Activated T-helper 2 cell treated with anti-CD3 and anti-CD28 coated beads, Interferon-gamma antibody, Interleukin-2, Interleukin-4, amounts not matched to agents 10 μg/mL and 5 μg/mL and 100 μg/mL, durations not matched to agents 14 hours and 24 hours and 36 hours (primary cell): ENCODE results near the gene ZNF8. TPM values are rescaled to one million over a fixed set of nuclear protein-coding genes. Genes with fewer than 3 reads are reported as not detected.
"Not testable (repeated sequence)": the region's sequence is repeated elsewhere in the genome, so short reads cannot be mapped to it uniquely, and the experiment has no call there.

Experiments
- DNase-seq: peaks from one replicate; pipeline ENCODE4 v3.0.0; 2021; ENCODE audit warnings: low spot score
- H3K27ac Mint-ChIP-seq: one replicate; pipeline ENCODE4 v1.8.0; 2021; ENCODE audit warnings: mixed read lengths
- H3K27me3 Mint-ChIP-seq: one replicate; pipeline ENCODE4 v1.8.0; 2021; ENCODE audit warnings: low read depth, mixed read lengths
- H3K36me3 Mint-ChIP-seq: one replicate; pipeline ENCODE4 v1.8.0; 2021; ENCODE audit warnings: low read depth, mixed read lengths
- H3K4me1 Mint-ChIP-seq: one replicate; pipeline ENCODE4 v1.8.0; 2021; ENCODE audit warnings: low read depth, mixed read lengths
- H3K4me3 Mint-ChIP-seq: one replicate; pipeline ENCODE4 v1.8.0; 2021; ENCODE audit warnings: low read depth, mild to moderate bottlenecking, moderate library complexity, mixed read lengths
- H3K9me3 Mint-ChIP-seq: one replicate; pipeline ENCODE4 v1.8.0; 2021; ENCODE audit warnings: mixed read lengths
- intact Hi-C: fragments of 100-400 bp; cut with micrococcal nuclease; formaldehyde crosslinking; loops from one replicate; pipeline ENCODE4 v1.15.1; 2023
- total RNA-seq: library from RNA; stranded (reverse); gene quantifications from 2 replicates; pipeline ENCODE4 v1.2.3, GENCODE V29; 2022

ZNF8 gene
- total RNA-seq, 1 donor from 2014 or later: 4.7 TPM

GRCh38 chr19:58348080-58348479 is 69.3 kb downstream of the ZNF8 start:
- H3K9me3 Mint-ChIP-seq, DNase-seq, H3K27me3 Mint-ChIP-seq, H3K27ac Mint-ChIP-seq: not testable (repeated sequence)
- Mint-ChIP-seq H3K36me3 (peaks cover 24% of the 10 kb centered on the region), H3K4me3 (peak overlapping the region; percentile 95), H3K4me1 (peaks cover 15% of the 10 kb centered on the region)
- intact Hi-C loops: loop anchor here (5.0 kb wide), 1 partner anchor 41 kb away; the partner anchor contains the start of gene ERVK3-1

GRCh38 chr19:58349590-58349989 is 70.8 kb downstream of the ZNF8 start:
- intact Hi-C loops: loop anchor here (5.0 kb wide), 1 partner anchor 42 kb away; the partner anchor contains the start of gene ERVK3-1
- H3K27ac Mint-ChIP-seq: no peak overlapping the region
- DNase-seq: no peak
- peaks cover 24% of the 10 kb centered on the region for H3K36me3 Mint-ChIP-seq
- no peaks in the 10 kb centered on the region for H3K9me3 Mint-ChIP-seq
- no peaks in the 10 kb centered on the region for H3K27me3 Mint-ChIP-seq
- H3K4me3 Mint-ChIP-seq: no peak overlapping the region
- peaks cover 15% of the 10 kb centered on the region for H3K4me1 Mint-ChIP-seq

GRCh38 chr19:58350001-58350861 is 71.5 kb downstream of the ZNF8 start:
- no peak for DNase-seq
- Mint-ChIP-seq H3K4me1 (peaks cover 15% of the 10 kb centered on the region), H3K9me3 (no peaks in the 10 kb centered on the region), H3K27ac (no peak overlapping the region), H3K36me3 (peaks cover 24% of the 10 kb centered on the region), H3K4me3 (peak overlapping the region; percentile 21), H3K27me3 (no peaks in the 10 kb centered on the region)
- intact Hi-C loops: no loop called here

- intact Hi-C loops: no loop called here
- no peaks in the 10 kb centered on the region for H3K9me3 Mint-ChIP-seq
- H3K4me1 Mint-ChIP-seq: peaks cover 11% of the 10 kb centered on the region
- H3K36me3 Mint-ChIP-seq: peaks cover 19% of the 10 kb centered on the region
- DNase-seq: no peak
- peak overlapping the region; percentile 21 for H3K4me3 Mint-ChIP-seq
- no peak overlapping the region for H3K27ac Mint-ChIP-seq
- no peaks in the 10 kb centered on the region for H3K27me3 Mint-ChIP-seq
Observed at GRCh38 chr19:58350871-58351557, 72.3 kb downstream of the ZNF8 start.

GRCh38 chr19:58351558-58351878 is 72.8 kb downstream of the ZNF8 start:
- no peak for DNase-seq
- no peaks in the 10 kb centered on the region for H3K9me3 Mint-ChIP-seq
- no peaks in the 10 kb centered on the region for H3K27me3 Mint-ChIP-seq
- peaks cover 19% of the 10 kb centered on the region for H3K36me3 Mint-ChIP-seq
- peaks cover 11% of the 10 kb centered on the region for H3K4me1 Mint-ChIP-seq
- H3K4me3 Mint-ChIP-seq: no peak overlapping the region
- H3K27ac Mint-ChIP-seq: no peak overlapping the region
- intact Hi-C loops: no loop called here

- DNase-seq: no peak
- intact Hi-C loops: no loop called here
- Mint-ChIP-seq H3K4me3 (no peak overlapping the region), H3K27ac (no peak overlapping the region), H3K9me3 (no peaks in the 10 kb centered on the region), H3K36me3 (peaks cover 19% of the 10 kb centered on the region), H3K4me1 (peaks cover 8% of the 10 kb centered on the region), H3K27me3 (no peaks in the 10 kb centered on the region)
Observed at GRCh38 chr19:58351990-58352755, 73.4 kb downstream of the ZNF8 start.

Other genes with a start within 250 kb of the ZNF8 start
- not detected in 2 replicates for gene ZSCAN1, start 244.9 kb upstream of the ZNF8 start, total RNA-seq
- gene ZNF135, start 219.7 kb upstream of the ZNF8 start, total RNA-seq: not detected in 2 replicates
- 3.0 TPM in 2 replicates for gene ZSCAN18, start 180.7 kb upstream of the ZNF8 start, total RNA-seq
- 2.0 and 2.1 TPM in 2 replicates for gene ZNF329, start 128.2 kb upstream of the ZNF8 start, total RNA-seq
- 18.4 and 19.9 TPM in 2 replicates for gene ZNF274, start 95.9 kb upstream of the ZNF8 start, total RNA-seq
- gene ZNF544, start 50.0 kb upstream of the ZNF8 start, total RNA-seq: 42.0 and 49.1 TPM in 2 replicates
- 64.2 and 65.0 TPM in 2 replicates for gene ERVK3-1, start 26.4 kb downstream of the ZNF8 start, total RNA-seq
- gene ZSCAN22, start 48.0 kb downstream of the ZNF8 start, total RNA-seq: 4.6 and 4.9 TPM in 2 replicates
- 11.8 and 13.3 TPM in 2 replicates for gene A1BG, start 74.5 kb downstream of the ZNF8 start, total RNA-seq
- gene ZNF497, start 83.8 kb downstream of the ZNF8 start, total RNA-seq: 0.76 and 2.2 TPM in 2 replicates
- 1.1 and 1.5 TPM in 2 replicates for gene ZNF837, start 102.1 kb downstream of the ZNF8 start, total RNA-seq
- 1,217 and 1,244 TPM in 2 replicates for gene RPS5, start 108.3 kb downstream of the ZNF8 start, total RNA-seq
- 0.57 and 0.91 TPM in 2 replicates for gene RNF225, start 116.7 kb downstream of the ZNF8 start, total RNA-seq
- 11.2 and 12.2 TPM in 2 replicates for gene ZNF584, start 129.7 kb downstream of the ZNF8 start, total RNA-seq
- gene ZNF132, start 161.2 kb downstream of the ZNF8 start, total RNA-seq: 3.2 and 3.4 TPM in 2 replicates
- gene ZNF324B, start 172.7 kb downstream of the ZNF8 start, total RNA-seq: 9.6 and 11.3 TPM in 2 replicates
- 11.6 and 12.3 TPM in 2 replicates for gene ZNF324, start 188.1 kb downstream of the ZNF8 start, total RNA-seq
- gene ZNF446, start 197.4 kb downstream of the ZNF8 start, total RNA-seq: 6.6 and 6.9 TPM in 2 replicates
- gene SLC27A5, start 233.0 kb downstream of the ZNF8 start, total RNA-seq: 23.0 and 23.5 TPM in 2 replicates
- 16.6 and 17.7 TPM in 2 replicates for gene ZBTB45, start 240.9 kb downstream of the ZNF8 start, total RNA-seq